GM18858 (cell line): ENCODE measurements around the gene NXPH4.
A peak's percentile ranks its signal among the peaks of the same experiment; 100 is the strongest.

Experiments
- ATAC-seq: cut with Tn5 transposase; IDR thresholded peaks from one replicate; pipeline ENCODE4 v1.9.1; 2021; ENCODE audit not compliant: unreplicated experiment

The NXPH4 gene

DNA sequence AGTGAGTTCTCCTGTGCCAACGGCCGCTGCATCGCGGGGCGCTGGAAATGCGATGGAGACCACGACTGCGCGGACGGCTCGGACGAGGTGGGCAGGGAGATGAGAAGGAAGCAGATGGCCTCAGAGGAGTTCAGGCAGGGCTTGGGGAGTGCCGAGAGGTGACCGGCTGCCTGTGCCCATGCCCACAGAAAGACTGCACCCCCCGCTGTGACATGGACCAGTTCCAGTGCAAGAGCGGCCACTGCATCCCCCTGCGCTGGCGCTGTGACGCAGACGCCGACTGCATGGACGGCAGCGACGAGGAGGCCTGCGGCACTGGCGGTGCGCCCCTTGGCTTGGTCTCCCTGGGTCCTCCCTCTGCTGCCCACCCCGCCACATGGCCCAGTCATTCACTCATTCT is 13.4 kb upstream of the NXPH4 start:
- no peak for ATAC-seq

GRCh38 chr12:57203791-57204190 is 12.8 kb upstream of the NXPH4 start:
- no peak for ATAC-seq

- ATAC-seq, result no peak
Measured at GRCh38 chr12:57204454-57204853, 12.1 kb upstream of the NXPH4 start.

- no peak for ATAC-seq
Measured at GRCh38 chr12:57205186-57205585, 11.4 kb upstream of the NXPH4 start.

DNA sequence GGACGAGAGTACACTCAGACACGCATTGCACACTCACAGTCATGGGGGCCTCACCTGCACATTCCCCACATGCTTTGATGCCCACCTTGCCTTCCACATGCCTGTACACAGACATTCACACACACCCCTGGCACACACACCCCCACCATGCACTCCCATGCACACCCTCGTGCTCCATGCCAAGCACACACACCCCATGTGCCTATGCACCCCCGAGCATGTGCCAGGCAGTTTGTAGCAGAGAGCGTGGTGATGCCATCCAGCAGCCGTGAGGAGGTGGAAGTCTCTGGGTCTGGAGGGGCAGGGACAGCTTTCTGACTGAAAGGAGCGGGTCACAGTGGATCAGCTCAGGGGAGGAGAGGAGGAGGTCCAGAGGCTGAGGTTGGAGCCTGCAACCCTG is 10.7 kb upstream of the NXPH4 start:
- ATAC-seq, result no peak

DNA sequence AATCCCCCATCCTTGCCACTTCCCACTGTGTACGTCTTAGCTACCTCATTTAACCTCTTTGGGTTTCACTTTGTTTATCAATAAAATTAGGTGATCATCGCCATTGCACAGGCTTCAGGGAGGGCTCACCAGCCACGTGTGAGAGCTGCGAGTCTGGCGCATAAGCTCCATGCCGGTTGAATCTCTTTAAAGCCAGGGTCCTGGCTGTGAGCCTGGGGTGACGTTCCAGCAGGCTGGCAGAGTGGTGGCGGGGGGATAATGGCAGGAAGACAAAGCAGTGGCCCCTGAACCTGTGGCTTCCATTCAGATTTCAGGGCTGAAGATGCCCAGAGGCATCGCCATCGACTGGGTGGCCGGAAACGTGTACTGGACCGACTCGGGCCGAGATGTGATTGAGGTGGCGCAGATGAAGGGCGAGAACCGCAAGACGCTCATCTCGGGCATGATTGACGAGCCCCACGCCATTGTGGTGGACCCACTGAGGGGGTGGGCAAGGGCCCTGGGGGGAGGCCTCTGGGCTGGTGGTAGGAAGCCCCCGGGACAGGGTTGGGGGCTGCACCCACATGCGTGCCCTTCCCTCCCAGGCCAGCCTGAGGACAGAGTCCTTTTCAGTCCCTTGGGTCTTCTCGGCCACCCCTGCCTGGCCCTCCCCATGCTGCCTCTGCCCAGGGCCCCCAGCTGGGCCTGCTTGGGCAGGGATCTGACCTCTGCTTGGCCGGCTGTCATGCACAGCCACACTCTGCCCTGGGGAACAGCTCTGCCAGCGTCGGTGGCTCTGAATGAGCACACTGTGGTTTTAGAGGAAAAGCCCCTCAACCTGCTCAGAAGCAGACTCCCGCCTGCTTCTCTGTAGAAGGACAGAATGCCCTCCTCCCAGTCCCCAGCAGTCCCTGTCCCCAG is 8.6 kb upstream of the NXPH4 start:
- no peak for ATAC-seq

GRCh38 chr12:57208631-57209282 is 7.8 kb upstream of the NXPH4 start:
- ATAC-seq, result no peak

DNA sequence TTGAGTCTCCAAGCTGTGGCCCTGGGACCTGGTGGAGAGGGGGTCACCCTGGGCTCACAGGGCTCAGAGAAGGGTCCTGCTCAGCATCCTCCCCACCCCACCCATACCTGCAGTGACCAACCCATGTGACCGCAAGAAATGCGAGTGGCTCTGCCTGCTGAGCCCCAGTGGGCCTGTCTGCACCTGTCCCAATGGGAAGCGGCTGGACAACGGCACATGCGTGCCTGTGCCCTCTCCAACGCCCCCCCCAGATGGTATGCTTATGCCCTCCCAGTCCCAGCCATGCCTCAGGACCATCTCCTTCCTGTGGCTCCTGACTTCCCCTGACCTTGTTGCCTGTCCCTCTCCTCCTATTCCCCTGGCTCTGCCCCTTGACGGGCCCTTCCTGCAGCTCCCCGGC is 6.7 kb upstream of the NXPH4 start:
- ATAC-seq, result no peak

DNA sequence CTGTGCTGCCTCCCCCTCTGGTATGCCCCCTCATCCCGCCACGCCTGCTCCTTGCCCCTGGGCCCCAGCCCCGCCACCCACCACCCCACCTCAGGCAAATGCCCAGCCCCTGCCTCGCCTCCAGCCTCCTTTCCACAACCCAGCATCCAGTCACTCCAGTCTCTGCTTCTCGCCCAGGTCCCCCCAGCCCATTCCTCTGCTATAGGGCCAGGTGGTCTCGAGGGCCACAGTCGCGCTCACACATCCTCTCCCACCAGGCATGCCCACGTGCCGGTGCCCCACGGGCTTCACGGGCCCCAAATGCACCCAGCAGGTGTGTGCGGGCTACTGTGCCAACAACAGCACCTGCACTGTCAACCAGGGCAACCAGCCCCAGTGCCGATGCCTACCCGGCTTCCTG is 6.1 kb upstream of the NXPH4 start:
- ATAC-seq, result no peak

DNA sequence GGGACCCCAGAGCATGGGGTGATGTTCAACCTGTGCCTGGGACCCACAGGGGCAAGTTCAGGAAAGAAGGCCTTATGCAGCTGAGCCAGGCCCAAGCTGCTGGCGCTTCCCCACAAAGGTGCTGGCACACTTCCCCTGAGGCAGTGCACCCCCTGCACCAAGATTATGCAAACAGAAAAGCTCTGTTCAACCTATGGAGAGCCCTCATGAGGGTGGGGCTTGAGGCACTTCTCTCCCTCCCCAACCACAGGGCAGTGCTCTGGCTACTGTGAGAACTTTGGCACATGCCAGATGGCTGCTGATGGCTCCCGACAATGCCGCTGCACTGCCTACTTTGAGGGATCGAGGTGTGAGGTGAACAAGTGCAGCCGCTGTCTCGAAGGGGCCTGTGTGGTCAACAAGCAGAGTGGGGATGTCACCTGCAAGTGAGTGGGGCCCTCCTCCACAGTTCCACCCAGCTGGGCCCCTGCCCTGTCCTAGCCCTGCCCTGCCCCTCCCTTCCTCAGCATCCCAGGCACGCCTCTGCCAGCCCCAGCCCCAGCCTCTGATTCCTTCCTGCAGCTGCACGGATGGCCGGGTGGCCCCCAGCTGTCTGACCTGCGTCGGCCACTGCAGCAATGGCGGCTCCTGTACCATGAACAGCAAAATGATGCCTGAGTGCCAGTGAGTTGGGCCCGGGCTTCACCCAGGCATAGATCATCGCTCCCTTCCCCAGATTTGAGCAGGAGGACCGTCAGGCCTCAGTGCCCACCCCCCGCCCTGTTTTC is 5.5 kb upstream of the NXPH4 start:
- ATAC-seq, result no peak

GRCh38 chr12:57211791-57212700 is 4.5 kb upstream of the NXPH4 start:
- no peak for ATAC-seq

DNA sequence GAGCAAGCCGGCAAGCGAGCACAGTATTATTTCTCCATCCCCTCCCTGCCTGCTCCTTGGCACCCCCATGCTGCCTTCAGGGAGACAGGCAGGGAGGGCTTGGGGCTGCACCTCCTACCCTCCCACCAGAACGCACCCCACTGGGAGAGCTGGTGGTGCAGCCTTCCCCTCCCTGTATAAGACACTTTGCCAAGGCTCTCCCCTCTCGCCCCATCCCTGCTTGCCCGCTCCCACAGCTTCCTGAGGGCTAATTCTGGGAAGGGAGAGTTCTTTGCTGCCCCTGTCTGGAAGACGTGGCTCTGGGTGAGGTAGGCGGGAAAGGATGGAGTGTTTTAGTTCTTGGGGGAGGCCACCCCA is 3.9 kb upstream of the NXPH4 start:
- ATAC-seq, result no peak

GRCh38 chr12:57213058-57213715 is 3.4 kb upstream of the NXPH4 start:
- ATAC-seq, result peak; percentile 36

- ATAC-seq, result no peak
Measured at GRCh38 chr12:57213763-57214397, 2.7 kb upstream of the NXPH4 start.

GRCh38 chr12:57214398-57214781 is 2.2 kb upstream of the NXPH4 start:
- ATAC-seq, result no peak

DNA sequence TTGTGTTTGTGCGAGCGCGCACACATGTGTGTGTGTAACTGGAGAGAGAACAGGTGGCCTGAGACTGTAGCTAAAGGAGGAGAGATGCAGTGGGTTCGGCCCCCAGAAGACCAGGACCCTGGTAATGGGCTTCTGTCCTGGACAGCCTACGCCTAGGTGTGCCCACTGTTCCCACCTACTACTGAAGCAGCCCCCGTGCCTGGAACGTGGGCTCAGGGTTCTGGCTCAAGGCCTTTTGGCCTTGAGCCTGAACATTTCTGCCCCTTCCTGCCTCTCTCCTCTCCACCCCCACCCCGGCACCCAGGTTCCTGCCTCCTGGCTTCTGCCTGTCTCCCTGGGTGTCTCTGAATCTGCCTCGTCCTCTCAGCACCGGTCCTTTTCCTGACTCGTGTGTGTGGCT is 1.5 kb upstream of the NXPH4 start:
- ATAC-seq, result no peak

- ATAC-seq, result peak; percentile 33
Measured at GRCh38 chr12:57215668-57216013, 953 bp upstream of the NXPH4 start.

DNA sequence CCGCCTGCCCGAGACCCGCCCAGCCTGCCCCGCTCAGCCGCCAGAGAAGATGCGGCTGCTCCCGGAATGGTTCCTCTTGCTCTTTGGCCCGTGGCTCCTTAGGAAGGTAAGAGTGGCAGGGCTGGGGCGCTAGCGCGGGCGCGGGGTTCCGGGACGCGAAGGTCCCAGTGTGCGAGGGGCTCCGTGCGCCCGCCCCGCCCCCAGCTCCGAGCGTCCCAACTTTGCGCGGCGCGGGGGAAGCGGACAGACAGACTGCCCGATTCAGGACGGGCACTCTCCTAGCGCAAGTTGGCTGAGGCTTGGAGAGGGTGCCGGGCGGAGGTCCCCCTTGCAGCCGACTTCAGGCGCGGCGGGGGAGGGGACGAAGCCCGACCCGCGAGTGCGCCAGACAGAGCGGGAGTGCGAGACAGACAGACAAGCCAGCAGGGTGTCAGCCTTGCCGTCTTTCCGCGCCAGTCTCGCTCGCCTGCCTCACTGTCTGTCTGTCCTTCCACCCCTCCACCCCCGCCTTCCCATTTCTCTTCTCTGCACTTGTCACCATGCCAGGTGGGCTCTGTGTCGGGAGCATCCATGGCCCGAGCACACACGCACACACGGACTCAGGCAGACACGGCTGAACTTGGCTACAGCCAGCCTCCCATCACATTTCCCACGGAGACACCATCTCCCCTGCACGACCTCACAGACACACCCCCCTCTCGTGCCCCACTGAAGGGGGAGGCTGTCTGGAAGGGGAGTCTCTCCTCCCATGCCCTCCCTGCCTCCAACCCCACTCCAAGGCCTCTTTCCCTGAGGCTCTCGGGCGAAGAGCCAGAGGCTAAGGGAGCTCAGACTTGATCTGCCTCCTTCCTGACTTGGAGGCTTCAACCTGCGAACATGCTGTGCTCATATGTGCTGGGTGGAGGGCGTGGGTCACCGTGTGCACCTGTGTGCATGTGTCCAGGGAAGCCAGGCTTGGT is 606 bp downstream of the NXPH4 start:
- no peak for ATAC-seq
